ENCODE data around the gene MAPK8.

The MAPK8 gene

DNA sequence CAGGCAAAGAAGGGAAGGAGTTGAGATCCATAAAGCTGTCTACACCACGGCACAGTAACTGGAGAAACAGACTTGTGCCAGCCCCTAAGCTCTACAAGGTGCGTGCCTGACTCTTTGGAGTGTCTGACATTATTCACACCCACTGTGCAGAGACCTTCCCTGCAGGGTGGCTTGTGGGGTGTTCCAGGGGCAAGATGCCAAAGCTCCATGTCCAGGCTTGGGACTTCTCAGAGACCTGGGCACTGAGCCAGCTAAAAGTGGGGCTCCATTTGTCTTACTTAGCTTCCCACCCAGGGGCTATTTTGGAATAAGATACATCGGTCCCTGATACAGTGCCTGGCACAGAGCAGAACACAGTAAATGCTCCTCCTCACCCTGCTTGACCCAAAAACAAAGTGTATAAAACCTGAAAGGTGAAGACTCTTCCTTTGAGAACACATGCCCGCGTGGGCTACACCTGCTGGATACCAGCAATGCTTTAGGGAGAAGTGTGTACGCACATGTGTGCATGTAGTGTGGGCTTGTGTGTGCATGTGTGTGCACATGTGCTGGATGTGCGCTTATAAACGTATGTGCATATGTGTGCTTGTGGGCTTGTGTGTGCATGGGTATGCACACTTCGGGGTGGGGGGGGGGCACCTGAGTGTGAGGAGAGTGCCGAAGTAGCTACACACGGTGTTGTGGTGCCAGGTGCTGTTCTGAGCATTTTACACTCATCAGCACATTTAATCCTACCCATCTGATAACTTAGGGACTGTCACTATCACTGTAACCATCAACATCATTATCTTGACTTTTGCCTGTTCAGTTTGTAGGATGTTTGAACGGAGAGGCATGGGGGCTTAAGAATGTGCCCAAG lies 155.4 kb downstream of the MAPK8 start:
- no peaks in the 10 kb centered on the region for H3K9me3 ChIP-seq (ENCODE audit: control insufficient read depth, low read length)
- H2AFZ ChIP-seq, result no peak overlapping the region
- H3K27me3 ChIP-seq (ENCODE audit: control insufficient read depth, insufficient read depth, low read length), result no peaks in the 10 kb centered on the region
- no peaks in the 10 kb centered on the region for H3K36me3 ChIP-seq (ENCODE audit: control insufficient read depth, insufficient read depth, low read length)
- H3K4me2 ChIP-seq (ENCODE audit: low read length), result no peak overlapping the region
- H3K4me3 ChIP-seq (ENCODE audit: low read depth, low read length), result no peak overlapping the region
- TF ChIP-seq, protein P1, sequence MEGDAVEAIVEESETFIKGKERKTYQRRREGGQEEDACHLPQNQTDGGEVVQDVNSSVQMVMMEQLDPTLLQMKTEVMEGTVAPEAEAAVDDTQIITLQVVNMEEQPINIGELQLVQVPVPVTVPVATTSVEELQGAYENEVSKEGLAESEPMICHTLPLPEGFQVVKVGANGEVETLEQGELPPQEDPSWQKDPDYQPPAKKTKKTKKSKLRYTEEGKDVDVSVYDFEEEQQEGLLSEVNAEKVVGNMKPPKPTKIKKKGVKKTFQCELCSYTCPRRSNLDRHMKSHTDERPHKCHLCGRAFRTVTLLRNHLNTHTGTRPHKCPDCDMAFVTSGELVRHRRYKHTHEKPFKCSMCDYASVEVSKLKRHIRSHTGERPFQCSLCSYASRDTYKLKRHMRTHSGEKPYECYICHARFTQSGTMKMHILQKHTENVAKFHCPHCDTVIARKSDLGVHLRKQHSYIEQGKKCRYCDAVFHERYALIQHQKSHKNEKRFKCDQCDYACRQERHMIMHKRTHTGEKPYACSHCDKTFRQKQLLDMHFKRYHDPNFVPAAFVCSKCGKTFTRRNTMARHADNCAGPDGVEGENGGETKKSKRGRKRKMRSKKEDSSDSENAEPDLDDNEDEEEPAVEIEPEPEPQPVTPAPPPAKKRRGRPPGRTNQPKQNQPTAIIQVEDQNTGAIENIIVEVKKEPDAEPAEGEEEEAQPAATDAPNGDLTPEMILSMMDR (IDR thresholded peaks at IDR 0.05), result no peak
- peak overlapping the region; percentile 83 for H3K27ac ChIP-seq
- no peaks in the 10 kb centered on the region for H3K79me2 ChIP-seq
- H3K4me1 ChIP-seq, result peaks cover 61% of the 10 kb centered on the region
- no peak overlapping the region for H3K9ac ChIP-seq

DNA sequence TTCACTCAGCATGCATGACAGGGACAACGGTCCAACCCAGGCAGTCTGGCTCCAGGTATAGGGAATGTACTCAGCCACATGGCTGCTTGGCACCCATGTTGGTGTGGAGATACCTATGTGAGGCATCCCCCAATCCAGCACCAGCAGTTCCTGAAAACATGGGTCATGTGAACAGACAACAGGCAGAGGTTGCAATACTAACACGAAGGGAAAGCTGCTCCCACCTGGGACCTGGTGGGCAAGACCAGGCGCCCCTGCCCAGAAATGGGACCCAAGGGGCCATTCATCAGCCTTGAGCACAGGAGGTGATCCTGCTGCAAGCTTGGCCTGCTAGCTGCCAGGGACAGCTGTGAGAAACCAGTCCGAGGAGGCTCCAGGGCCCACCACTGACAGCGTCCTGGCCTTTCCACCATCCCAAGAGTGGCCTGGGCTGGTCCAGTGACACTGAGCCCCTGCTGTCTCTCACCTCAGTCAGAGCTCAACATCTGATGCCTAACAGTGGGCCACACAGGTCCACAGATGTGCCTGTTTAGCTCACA lies 156.1 kb downstream of the MAPK8 start:
- no peaks in the 10 kb centered on the region for H3K9me3 ChIP-seq (ENCODE audit: control insufficient read depth, low read length)
- H3K79me2 ChIP-seq, result no peaks in the 10 kb centered on the region
- TF ChIP-seq, protein P1 (IDR thresholded peaks at IDR 0.05), result no peak
- no peak overlapping the region for H3K4me3 ChIP-seq (ENCODE audit: low read depth, low read length)
- H3K27me3 ChIP-seq (ENCODE audit: control insufficient read depth, insufficient read depth, low read length), result no peaks in the 10 kb centered on the region
- no peaks in the 10 kb centered on the region for H3K36me3 ChIP-seq (ENCODE audit: control insufficient read depth, insufficient read depth, low read length)
- H3K27ac ChIP-seq, result peak overlapping the region; percentile 83
- H3K4me1 ChIP-seq, result peaks cover 62% of the 10 kb centered on the region
- H2AFZ ChIP-seq, result peak overlapping the region; percentile 34
- H3K4me2 ChIP-seq (ENCODE audit: low read length), result no peak overlapping the region
- H3K9ac ChIP-seq, result no peak overlapping the region

DNA sequence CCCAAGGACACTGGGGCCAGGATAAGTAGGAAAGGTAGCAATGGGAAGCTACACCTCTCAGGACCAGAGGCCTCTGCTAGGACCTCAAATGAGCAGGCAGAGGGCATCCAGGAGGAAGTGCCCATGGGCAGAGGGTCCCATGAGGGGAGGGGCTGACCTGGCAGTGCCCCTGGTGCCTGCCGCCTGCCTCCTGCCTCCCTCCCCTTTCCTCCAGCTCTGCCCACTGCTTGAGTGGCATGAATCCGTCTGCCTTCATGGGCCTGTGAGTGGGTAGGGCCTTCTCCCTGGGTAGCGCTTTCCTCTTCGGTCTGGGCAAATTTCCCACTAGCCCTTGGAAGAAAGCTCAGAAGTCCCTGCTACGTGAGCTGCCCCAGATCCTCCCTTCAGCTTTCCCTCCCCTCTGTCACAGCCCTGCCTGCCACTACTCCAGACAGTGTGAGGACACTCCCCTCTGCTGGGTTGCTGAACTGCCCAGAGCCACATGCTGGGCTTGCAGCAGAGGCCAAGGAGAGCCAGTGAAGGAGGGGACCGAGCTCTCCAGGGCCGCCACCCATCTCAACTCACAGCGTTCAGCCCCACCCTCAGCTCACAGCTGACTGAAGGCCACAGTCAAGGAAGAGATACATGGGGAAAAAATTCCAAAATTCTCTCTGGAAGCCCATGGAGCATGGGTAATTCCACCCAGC lies 157.0 kb downstream of the MAPK8 start:
- Histone ChIP-seq H3K27me3 (ENCODE audit: control insufficient read depth, insufficient read depth, low read length) (no peaks in the 10 kb centered on the region), H3K36me3 (ENCODE audit: control insufficient read depth, insufficient read depth, low read length) (no peaks in the 10 kb centered on the region), H3K9me3 (ENCODE audit: control insufficient read depth, low read length) (no peaks in the 10 kb centered on the region), H3K79me2 (no peaks in the 10 kb centered on the region), H3K4me3 (ENCODE audit: low read depth, low read length) (no peak overlapping the region), H3K4me1 (peaks cover 65% of the 10 kb centered on the region), H3K9ac (no peak overlapping the region), H3K4me2 (ENCODE audit: low read length) (no peak overlapping the region), H2AFZ (peak overlapping the region; percentile 51), H3K27ac (peak overlapping the region; percentile 83)
- TF ChIP-seq, protein P1 (IDR thresholded peaks at IDR 0.05), result peak; percentile 50

DNA sequence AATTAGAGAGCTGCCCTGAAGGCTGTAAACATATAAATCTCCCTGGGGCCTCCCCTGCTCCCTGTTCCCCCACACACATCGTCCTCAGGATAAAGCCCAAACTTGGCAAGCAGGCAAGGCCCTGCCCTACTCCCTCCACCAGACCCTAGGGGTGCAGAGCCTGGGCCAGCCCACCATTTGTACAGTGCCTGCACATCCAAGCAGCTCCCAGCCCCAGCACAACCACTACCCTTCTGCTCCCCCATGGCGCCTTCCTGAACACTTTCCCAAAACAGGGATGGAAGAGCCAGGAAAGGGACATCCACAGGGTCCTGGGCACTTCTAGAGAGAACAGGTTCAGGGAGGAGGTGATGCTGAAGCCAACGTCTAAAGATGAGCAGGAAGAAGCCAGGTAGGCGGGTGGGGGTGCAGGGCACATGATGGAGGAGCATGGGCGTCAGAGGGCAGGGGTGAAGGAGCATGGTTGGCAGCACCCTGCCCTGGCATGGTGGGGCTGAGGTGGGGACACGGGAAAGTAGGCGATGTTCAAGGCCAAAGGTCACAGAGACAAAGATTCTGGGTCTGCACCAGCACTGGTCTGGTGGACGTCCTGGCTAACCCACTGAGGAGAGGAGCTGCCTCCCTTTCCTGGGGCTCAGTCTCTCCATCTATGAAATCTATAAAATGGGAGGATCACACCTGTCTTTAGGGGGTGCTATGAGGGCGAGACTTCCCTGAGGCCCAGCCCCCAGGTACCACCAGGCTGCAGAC lies 157.8 kb downstream of the MAPK8 start:
- H3K4me1 ChIP-seq, result peaks cover 68% of the 10 kb centered on the region
- H3K9ac ChIP-seq, result peak overlapping the region; percentile 1
- no peaks in the 10 kb centered on the region for H3K9me3 ChIP-seq (ENCODE audit: control insufficient read depth, low read length)
- H3K27me3 ChIP-seq (ENCODE audit: control insufficient read depth, insufficient read depth, low read length), result no peaks in the 10 kb centered on the region
- no peaks in the 10 kb centered on the region for H3K79me2 ChIP-seq
- no peak overlapping the region for H3K4me2 ChIP-seq (ENCODE audit: low read length)
- H3K36me3 ChIP-seq (ENCODE audit: control insufficient read depth, insufficient read depth, low read length), result no peaks in the 10 kb centered on the region
- peak overlapping the region; percentile 78 for H2AFZ ChIP-seq
- TF ChIP-seq, protein P1 (IDR thresholded peaks at IDR 0.05), result no peak
- no peak overlapping the region for H3K4me3 ChIP-seq (ENCODE audit: low read depth, low read length)
- peak overlapping the region; percentile 83 for H3K27ac ChIP-seq

Measured in parathyroid adenoma (tissue), 2 donors.